ENCODE results near the gene GLRX5.
"Not testable (repeated sequence)": the region's sequence is repeated elsewhere in the genome, so short reads cannot be mapped to it uniquely, and the experiment has no call there.

GLRX5 gene

GRCh38 chr14:95585953-95586620 lies 51.2 kb downstream of the GLRX5 start:
- H3K27me3 ChIP-seq (ENCODE audit: insufficient read depth, low read depth), result no peaks in the 10 kb centered on the region
- H3K36me3 ChIP-seq (ENCODE audit: insufficient read depth), result no peaks in the 10 kb centered on the region
- H3K79me2 ChIP-seq (ENCODE audit: insufficient read depth, low read depth), result no peaks in the 10 kb centered on the region
- H3K9ac ChIP-seq, result no peak overlapping the region
- TF ChIP-seq CTCF (conservative IDR thresholded peaks at IDR 0.05; ENCODE audit: low read depth, low read length), result no peak
- no peak overlapping the region for H3K27ac ChIP-seq
- no peak overlapping the region for H3K4me2 ChIP-seq
- no peak overlapping the region for H3K4me3 ChIP-seq (IDR thresholded peaks at IDR 0.05; ENCODE audit: insufficient read depth, low read depth, low read length)
- H2AFZ ChIP-seq (ENCODE audit: low read depth), result no peak overlapping the region
- no peaks in the 10 kb centered on the region for H4K20me1 ChIP-seq (ENCODE audit: insufficient read depth)
- H3K4me1 ChIP-seq (ENCODE audit: low read depth, poor library complexity, severe bottlenecking), result no peaks in the 10 kb centered on the region

GRCh38 chr14:95591182-95591581 lies 56.3 kb downstream of the GLRX5 start:
- not testable (repeated sequence) for H3K4me2 ChIP-seq; H3K79me2 ChIP-seq (ENCODE audit: insufficient read depth, low read depth); H3K9ac ChIP-seq; H3K27me3 ChIP-seq (ENCODE audit: insufficient read depth, low read depth); H3K4me3 ChIP-seq (IDR thresholded peaks at IDR 0.05; ENCODE audit: insufficient read depth, low read depth, low read length); H4K20me1 ChIP-seq (ENCODE audit: insufficient read depth); H3K27ac ChIP-seq; H3K4me1 ChIP-seq (ENCODE audit: low read depth, poor library complexity, severe bottlenecking); H2AFZ ChIP-seq (ENCODE audit: low read depth); H3K36me3 ChIP-seq (ENCODE audit: insufficient read depth)
